VCaP (cell line): Measurements from ENCODE around the gene SPTLC1.

Experiments
- H3K27ac ChIP-seq: fragments of 450-650 bp; 2 replicates; pipeline ENCODE4 v1.5.1; 2017
- CTCF ChIP-seq: fragments of 450-650 bp; conservative IDR thresholded peaks from 2 replicates; pipeline ENCODE4 v1.5.1; 2017; ENCODE audit warnings: mild to moderate bottlenecking, moderate library complexity

The SPTLC1 gene

GRCh38 chr9:92044936-92045335 lies 70.3 kb downstream of the SPTLC1 start:
- no peak overlapping the region for H3K27ac ChIP-seq
- no peak for TF ChIP-seq CTCF

- TF ChIP-seq CTCF: no peak
- H3K27ac ChIP-seq: no peak overlapping the region
Measured at GRCh38 chr9:92043002-92043401, 72.2 kb downstream of the SPTLC1 start.

GRCh38 chr9:92042260-92042659 lies 73.0 kb downstream of the SPTLC1 start:
- TF ChIP-seq CTCF: no peak
- no peak overlapping the region for H3K27ac ChIP-seq

GRCh38 chr9:92036756-92037155 lies 78.5 kb downstream of the SPTLC1 start:
- H3K27ac ChIP-seq: no peak overlapping the region
- no peak for TF ChIP-seq CTCF

GRCh38 chr9:92036411-92036746 lies 78.8 kb downstream of the SPTLC1 start:
- no peak for TF ChIP-seq CTCF
- no peak overlapping the region for H3K27ac ChIP-seq

GRCh38 chr9:92035687-92036410 lies 79.4 kb downstream of the SPTLC1 start:
- H3K27ac ChIP-seq: no peak overlapping the region

GRCh38 chr9:92035146-92035545 lies 80.1 kb downstream of the SPTLC1 start:
- no peak overlapping the region for H3K27ac ChIP-seq
- TF ChIP-seq CTCF: no peak

More at GRCh38 chr9:92035687-92036410, 79.4 kb downstream of the SPTLC1 start:
- no peak for TF ChIP-seq CTCF
